ENCODE measurements around the gene PGA3.
"Not testable (repeated sequence)": the region's sequence is repeated elsewhere in the genome, so short reads cannot be mapped to it uniquely, and the experiment has no call there.

The PGA3 gene

DNA sequence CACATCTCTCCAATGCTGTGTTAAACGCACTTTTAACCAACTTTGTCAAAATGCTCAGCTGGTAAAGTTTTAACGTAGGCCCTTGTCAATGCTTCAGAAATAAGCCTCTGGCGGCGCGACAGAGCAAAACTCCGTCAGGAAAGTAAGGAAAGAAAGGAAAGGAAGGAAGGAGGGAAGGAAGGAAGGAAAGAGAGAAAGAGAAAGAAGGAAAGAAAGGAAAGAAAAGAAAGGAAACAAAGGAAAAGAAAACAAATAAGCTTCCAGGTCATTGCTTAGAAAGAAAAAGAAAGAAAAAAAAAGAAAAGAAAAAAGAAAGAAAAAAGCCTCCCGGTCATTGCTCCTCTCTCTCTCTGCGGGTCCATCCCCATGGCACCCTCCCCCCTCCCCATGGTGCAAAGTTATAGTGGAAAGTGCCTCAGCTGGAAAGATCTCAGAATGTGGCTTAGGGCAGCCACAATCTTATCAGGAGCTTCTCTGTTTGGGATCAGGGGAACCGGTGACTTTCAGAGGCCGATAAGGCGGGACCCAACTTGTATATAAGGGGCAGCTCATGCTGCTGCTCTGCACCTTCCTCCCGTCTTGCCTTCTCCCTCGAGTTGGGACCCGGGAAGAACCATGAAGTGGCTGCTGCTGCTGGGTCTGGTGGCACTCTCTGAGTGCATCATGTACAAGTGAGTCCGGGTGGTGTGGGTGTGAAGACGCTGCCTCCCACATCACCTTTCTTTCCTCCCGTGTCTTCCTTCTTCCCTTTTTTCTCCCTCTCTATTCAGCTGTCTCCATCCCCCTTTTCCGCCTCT lies at the start of gene PGA3:
Gene PGA3, plus strand, starts transcription at position 566 of the 797 bp plus-strand sequence. Its CDS starts 50 bp downstream, at position 616.
- not testable (repeated sequence) for DNase-seq (ENCODE audit: low read depth in 1 of 2, low spot score in 1 of 2)

DNA sequence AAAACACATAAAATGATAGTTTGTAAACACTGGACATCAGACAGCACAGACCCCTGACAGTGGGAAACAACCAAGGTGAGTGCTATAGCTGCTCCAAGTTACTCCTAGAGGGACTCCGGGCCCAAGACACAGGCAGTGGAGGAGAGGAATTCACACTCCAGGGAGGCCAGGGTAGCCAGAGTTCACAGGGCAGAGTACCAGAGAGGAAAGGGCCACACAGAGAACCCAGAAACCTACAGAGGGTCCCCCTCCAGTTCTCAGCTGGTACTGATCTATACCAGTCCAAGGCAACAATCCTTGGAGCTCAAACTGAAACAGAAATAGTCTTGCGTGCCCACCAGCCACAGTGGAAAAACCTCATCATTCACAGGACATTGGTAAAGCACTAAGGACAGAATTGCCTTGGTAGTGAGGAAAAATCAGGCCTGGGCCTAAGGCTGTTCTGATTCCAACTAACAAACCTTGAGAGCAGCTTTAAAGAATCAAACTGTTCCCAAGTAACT lies 49.7 kb upstream of the PGA3 start:
- no peak for DNase-seq (ENCODE audit: low read depth in 1 of 2, low spot score in 1 of 2)

DNA sequence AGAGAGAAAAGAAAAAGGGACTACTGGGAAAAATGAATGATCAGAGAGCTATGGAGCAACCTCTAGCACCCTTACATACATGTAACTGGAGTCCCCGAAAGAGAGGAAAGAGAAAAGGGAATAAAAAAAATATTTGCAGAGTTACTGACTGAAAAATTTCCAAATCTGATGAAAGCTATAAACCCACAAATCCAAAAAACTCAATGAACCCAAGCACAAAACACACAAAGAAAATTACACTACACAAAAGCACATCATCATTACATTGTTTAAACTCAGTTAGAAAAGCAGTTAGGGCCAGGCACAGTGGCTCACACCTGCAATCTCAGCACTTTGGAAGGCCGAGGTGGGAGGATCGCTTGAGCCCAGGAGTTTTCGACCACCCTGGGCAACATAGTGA lies 48.8 kb upstream of the PGA3 start:
- DNase-seq (ENCODE audit: low read depth in 1 of 2, low spot score in 1 of 2), result no peak

DNA sequence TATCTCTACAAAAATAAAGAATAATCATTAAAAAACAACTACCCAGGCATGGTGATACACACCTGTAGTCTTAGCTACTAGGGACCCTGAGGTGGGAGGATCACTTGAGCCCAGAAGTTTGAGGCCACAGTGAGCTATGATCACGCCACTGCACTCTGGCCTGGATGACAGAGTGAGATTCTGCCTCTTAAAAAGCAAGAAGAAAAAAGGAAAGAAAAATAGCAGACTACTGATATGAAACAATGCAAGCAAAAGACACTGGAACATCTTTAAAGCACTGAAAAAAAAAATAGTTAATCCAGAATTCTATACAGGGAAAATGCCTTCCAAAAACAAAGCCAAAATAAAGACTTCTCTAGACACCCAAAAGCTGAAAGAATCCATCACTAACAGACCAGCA lies 48.0 kb upstream of the PGA3 start:
- DNase-seq (ENCODE audit: low read depth in 1 of 2, low spot score in 1 of 2), result no peak

DNA sequence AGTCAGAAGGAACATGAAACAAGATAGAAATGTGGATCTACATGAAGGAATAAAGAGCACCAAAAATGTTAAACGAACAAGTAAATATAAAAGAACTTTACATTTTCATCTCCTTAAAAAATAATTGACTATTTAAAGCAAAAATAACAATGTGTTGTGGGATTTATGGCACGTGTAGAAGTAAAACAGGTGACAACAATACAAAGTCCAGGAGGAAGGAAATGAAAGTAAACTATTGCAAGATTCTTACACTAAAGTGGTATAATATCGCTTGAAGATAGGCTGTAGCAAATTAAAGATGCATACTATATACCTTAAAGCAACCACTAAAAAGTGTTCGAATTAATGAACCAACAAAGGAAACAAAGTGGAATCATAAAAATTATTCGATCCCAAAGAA lies 47.6 kb upstream of the PGA3 start:
- DNase-seq (ENCODE audit: low read depth in 1 of 2, low spot score in 1 of 2), result no peak

DNA sequence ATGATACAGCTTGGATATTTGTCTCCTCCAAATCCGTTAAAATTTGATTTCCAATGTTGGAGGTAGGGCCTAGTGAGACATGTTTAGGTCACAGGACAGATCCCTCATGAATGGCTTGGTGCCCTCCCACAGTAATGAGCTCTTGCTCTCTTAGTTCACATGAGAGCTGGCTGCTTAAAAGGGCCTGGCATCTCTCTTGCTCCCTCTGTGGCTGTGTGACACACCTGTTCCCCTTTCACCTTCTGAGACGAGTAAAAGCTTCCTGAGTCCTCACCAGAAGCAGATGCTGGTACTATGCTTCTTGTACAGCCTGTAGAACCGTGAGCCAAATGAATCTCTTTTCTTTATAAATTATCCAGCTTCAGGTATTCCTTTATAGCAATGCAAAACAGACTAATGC lies 45.6 kb upstream of the PGA3 start:
- DNase-seq (ENCODE audit: low read depth in 1 of 2, low spot score in 1 of 2), result no peak

DNA sequence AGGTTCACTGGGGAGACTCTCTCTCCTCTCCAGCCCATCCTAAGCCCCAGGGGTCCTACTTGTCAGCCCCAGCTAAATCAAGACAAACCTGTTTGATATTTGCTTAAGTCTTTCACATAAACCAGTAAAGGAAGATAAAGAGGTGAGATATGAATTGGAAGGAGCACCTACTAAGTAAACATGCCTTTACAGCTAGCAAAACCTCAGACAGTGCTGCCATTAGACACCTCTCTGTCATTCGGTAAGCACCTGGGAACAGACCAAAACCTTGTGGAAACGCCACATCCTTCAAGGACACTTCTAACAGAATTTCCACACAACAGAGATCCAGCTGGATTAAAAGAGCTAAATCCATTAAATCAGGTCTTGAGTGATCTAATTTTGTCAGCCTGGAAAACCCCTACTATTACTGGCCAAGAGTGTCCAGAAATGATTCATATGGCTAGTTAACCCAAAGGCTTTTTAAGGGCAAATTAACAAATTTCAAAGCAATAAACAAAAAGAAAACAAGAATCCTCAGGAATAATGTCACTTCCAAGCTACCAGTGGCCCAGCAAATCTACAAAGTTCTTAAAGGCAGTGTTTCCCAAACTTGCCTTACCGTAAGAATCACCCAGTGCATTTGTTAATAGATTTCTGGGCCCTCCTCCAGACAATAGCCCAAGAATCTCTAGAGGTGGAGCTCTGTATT lies 44.5 kb upstream of the PGA3 start:
- DNase-seq (ENCODE audit: low read depth in 1 of 2, low spot score in 1 of 2), result no peak

DNA sequence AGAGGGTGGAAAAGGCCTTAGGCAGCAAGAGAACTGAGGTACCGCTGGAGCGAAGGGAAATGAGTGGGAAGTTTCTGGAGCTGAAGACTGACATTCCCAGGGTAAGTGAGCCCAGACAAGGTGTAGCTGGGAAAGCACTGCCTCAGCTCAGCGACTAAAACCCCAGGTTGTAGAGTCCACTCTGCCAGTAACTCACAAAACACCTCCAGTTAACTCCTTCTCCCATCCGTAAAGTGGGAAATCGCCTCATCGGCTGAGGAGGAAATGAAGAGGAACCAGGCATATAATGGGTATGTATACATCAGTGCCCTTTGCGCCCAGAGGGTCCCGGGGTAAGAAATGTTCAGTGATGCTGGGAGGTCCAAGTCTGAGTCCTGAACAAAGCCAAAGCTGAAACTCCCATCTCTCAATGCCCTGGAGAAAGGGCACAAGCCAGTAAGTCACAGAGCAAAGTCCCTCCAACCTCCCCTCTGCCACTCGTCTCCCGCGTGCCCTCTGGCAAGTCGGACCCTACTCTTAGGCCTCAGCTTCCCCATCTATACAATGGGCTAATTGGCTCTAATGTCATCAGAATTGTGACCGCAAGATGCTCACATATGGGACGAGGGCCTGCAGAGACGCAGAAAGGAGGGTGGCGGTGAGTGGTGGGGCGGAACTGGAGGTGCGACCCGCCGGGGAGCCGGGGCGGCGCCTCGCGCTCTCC lies 42.7 kb upstream of the PGA3 start:
- DNase-seq (ENCODE audit: low read depth in 1 of 2, low spot score in 1 of 2), result peak in 1 of 2 donors; percentile 7

DNA sequence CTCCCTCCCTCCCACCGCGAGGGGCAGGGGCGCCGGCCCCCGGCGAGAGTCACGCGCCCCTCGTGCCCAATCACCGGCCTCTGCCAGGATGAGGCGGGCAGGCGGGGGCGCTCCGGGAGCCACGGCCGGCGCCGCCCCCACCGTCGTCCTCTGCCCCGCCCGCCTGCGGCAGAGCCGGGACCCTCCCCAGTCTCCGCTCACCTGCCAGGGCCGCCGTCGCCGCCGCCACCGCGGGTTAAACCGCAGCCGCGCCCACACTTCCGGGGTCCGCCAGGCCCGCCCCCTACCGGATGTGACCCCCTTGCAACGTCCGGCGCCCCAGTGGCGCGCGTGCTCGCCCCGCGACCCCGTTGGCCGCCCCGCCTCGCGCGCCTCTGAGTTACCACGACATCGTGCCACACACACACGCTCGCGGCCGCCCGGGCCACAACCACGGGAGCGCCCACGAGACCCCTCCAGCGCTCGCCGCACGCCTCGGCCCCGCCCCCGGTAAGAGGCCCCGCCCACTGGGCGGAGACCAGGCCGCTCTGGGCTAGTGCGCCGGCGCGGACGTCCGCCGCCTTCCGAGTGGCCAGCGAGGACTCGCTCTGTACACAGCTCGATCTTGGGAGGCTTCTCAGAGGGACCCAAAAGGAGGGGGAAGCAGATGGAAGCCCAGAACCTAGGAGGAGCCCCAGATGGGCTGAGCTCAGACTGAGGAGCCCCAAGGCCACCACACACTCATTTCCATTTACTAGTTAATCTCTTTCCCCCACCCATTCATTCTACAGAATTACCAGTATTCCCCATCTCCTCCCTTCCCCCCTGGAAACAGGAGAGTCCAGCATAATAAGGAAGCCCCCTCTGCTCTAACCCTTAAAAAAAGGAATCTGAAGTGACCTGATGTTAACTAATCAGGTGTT lies 41.9 kb upstream of the PGA3 start, which contains the start of gene VPS37C:
Gene VPS37C, minus strand, starts transcription at position 237 of the 902 bp plus-strand sequence. CDS start 22,597 bp downstream, outside the sequence.
- peak; percentile 88 to 93 for DNase-seq (ENCODE audit: low read depth in 1 of 2, low spot score in 1 of 2)

DNA sequence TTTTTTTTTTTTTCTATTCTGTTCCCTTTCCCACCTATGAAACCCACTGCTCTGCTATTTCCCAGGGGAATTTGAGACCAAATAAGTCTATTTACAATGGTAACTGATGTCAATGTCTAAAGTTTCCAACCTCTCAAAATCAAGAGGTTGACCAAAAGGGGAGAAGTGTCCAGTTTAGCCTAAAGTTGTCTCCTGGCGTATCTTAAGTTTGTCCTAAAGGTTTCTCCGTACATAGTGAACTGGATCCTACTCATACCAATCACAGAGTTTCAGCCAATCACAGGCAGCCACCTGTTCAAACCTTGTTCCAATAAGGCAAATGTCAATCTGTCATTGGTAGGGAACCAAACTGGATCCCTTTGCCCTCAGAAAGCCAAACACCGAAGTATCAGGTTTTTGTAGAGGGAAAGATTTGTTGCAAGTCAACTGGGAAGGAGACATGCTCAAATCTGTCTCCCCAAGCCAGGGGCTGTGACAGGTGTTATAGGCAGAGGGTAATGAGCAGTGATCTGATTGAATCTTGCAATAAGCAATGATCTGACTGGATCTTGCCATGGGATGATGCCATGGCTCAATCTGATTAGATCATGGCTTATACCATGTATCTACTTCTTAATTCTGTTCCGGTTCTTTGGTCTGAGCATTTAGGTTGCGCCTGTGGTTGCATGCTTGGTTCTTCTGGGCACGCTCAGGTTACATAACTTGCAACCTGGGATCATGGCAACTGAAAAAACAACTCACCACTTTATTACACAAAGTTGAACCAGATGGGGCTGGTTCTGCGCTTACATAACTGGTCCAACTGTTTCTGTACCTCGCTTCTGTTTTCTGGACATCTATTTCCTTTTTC lies 41.0 kb upstream of the PGA3 start:
- DNase-seq (ENCODE audit: low read depth in 1 of 2, low spot score in 1 of 2), result no peak

DNA sequence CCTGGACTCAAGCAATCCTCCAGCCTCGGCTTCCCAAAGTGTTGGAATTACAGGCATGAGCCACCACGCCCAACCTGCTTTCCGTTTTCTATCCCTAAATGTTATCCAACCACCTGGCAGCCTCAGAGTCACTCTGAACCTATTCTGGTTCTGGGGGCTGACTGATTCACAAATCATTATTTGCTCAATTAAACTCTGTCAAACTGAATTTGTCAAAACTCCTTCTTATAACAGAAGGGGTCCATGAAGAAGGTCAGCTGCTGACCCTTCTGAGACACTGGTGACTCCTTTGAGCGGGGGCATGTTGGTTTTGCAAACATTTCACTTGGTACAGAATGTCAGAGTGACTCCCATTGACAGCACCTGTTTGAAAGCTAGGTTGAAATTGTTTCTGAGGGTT lies 40.3 kb upstream of the PGA3 start:
- no peak for DNase-seq (ENCODE audit: low read depth in 1 of 2, low spot score in 1 of 2)

DNA sequence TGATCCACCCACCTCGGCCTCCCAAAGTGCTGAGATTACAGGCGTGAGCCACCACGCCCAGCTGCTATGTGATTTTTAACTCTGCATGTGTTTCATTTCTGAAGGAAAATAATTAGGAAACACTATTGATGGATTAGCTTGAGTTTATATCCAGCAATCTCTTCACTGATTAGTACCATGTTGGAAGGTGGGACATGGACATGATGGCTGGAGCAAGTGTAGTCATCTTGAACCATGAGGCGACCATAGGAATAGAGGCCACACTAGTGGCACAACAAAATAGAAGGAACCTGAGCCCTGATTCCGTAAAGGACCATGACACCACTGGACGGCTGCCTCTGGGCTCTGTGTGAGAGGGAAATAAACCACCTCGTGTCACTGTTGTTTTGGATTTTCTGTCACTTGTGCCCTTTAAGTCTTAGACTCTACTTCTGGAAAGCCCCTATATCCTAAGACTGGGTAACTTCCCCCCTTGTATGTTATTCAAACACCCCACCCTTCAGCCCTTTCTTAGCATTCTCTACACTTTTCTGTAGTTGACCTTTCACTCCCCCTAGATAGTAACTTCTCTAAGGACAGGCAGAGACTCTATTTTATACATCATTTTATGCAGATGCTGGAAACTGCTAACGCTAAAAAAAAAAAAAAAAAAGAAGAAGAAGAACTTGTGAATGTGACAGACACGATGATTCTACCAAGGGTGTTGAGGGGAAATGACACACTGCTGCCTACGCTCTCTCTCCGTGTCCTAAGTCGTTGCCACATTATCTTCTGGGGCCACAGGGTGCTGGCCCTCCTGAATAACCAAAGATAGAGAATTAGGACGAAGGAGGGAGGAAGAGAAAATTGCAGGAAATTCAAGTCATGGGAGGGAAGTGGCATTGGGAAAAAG lies 39.4 kb upstream of the PGA3 start:
- no peak for DNase-seq (ENCODE audit: low read depth in 1 of 2, low spot score in 1 of 2)

DNA sequence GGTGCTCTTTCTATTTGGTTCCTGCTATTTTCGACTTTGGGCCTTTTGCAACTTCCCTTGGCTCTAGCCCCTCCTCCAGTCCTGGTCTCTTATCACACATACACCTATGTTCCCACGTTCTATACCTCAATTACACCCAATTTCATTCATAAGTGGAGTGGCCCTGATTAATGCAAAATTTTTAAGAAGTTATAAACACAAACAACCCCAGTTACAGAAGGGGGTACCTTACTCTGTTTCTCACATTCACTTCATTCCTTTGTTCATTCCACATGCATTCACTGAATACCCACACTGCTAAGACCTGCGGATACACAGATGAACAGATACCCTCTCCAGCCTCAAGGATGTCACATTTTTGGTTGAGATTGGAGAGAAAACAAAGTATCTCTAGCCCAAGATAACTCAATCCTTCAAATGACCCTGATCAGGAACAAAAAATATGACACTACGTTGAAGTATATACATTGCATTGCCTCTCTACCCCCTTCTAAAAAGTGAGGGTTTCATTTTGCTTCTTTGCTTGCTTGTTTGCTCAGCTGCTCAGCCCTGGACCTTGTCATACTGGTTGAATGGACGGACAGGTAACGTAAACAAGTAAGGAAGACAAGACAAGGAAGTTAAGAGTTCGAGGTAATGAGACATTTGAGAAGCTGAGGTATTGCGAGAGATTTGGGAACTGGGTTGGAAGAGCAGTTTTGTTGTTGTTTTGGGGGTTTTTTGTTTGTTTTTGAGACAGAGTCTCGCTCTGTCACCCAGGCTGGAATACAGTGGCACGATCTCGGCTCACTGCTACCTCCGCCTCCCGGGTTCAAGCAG lies 38.5 kb upstream of the PGA3 start:
- no peak for DNase-seq (ENCODE audit: low read depth in 1 of 2, low spot score in 1 of 2)

DNA sequence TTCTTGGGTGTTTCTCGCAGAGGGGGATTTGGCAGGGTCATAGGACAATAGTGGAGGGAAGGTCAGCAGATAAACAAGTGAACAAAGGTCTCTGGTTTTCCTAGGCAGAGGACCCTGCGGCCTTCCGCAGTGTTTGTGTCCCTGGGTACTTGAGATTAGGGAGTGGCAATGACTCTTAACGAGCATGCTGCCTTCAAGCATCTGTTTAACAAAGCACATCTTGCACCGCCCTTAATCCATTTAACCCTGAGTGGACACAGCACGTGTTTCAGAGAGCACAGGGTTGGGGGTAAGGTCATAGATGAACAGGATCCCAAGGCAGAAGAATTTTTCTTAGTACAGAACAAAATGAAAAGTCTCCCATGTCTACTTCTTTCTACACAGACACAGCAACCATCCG lies 37.5 kb upstream of the PGA3 start:
- not testable (repeated sequence) for DNase-seq (ENCODE audit: low read depth in 1 of 2, low spot score in 1 of 2)

DNA sequence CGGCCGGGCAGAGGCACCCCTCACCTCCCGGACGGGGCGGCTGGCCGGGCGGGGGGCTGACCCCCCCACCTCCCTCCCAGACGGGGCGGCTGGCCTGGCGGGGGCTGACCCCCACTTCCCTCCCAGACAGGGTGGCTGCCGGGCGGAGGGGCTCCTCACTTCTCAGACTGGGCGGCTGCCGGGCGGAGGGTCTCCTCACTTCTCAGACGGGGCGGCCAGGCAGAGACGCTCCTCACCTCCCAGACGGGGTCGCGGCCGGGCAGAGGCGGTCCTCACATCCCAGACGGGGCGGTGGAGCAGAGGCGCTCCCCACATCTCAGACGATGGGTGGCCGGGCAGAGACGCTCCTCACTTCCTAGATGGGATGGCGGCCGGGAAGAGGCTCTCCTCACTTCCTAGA lies 37.0 kb upstream of the PGA3 start:
- not testable (repeated sequence) for DNase-seq (ENCODE audit: low read depth in 1 of 2, low spot score in 1 of 2)

DNA sequence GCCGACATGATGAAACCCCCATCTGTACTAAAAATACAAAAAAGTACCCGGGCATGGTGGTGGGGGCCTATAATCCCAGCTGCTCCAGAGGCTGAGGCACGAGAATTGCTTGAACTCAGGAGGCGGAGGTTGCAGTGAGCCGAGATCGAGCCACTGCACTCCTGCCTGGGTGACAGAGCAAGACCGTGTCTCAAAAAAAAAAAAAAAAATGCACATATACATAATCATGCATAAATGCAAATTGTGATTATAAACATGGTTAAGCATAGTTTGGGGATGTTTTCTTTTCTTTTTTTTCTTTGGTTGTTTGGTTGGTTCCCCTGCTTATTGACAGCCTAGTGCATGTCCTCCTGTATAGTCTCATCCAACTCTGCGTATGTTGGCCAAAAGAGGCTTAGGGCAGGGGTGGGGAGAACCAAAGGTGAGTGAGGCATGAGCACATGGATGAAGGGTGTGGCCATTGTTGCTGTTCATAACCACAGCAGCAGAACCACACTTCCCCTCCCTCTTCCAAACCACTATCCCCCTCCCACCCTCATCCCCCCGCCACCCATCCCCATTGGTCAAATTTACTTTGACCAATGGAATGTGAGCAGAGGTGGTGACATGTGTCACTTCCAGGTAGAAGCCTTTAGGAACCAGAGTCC lies 35.1 kb upstream of the PGA3 start:
- DNase-seq (ENCODE audit: low read depth in 1 of 2, low spot score in 1 of 2), result no peak

DNA sequence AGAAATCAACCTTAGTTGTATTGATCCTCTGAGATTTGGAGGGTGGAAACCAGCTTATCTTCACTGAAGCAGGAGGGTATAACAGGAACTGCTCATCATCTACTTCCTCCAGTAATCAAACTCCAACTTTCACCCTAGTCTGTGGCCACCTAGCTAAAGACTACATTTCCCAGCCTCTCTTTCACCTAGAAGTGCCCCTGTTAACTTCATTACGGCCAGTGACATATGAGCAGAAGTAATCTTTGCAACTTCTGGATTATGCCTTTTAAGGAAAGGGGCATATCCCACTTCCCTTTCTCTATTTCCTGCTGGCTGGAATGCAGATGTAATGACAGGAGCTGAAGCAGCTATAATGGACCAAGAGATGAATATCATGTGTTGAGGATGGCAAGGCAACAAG lies 34.5 kb upstream of the PGA3 start:
- no peak for DNase-seq (ENCODE audit: low read depth in 1 of 2, low spot score in 1 of 2)
